NCI-H2171 (cell line): ENCODE results near the gene HEBP1.
A peak's percentile ranks its signal among the peaks of the same experiment; 100 is the strongest.
"Not testable (repeated sequence)": the region's sequence is repeated elsewhere in the genome, so short reads cannot be mapped to it uniquely, and the experiment has no call there.

Source experiments
- DNase-seq: peaks from one replicate; lab custom pipeline; 2025; lab: John Stamatoyannopoulos, UW

The HEBP1 gene

GRCh38 chr12:12999959-13000615 is at the start of gene HEBP1:
TSS of gene HEBP1 (minus strand) at chr12:13000265. CDS start at chr12:13000114, 151 bp downstream.
- DNase-seq, result peak; percentile 73

- DNase-seq, result no peak
Measured at GRCh38 chr12:13049816-13050215, 49.8 kb upstream of the HEBP1 start.

GRCh38 chr12:13046964-13047363 is 46.9 kb upstream of the HEBP1 start:
- no peak for DNase-seq

- DNase-seq, result no peak
Measured at GRCh38 chr12:13045816-13046215, 45.8 kb upstream of the HEBP1 start.

- no peak for DNase-seq
Measured at GRCh38 chr12:13044906-13045299, 44.8 kb upstream of the HEBP1 start.

- peak; percentile 57 for DNase-seq
Measured at GRCh38 chr12:13044002-13044905, 44.2 kb upstream of the HEBP1 start, which contains the start of gene FAM234B. TSS of gene FAM234B (plus strand) at chr12:13044381. CDS start at chr12:13044404, 23 bp downstream.

- DNase-seq, result no peak
Measured at GRCh38 chr12:13042666-13043230, 42.7 kb upstream of the HEBP1 start.

- no peak for DNase-seq
Measured at GRCh38 chr12:13041224-13041623, 41.2 kb upstream of the HEBP1 start.

GRCh38 chr12:13039328-13039956 is 39.4 kb upstream of the HEBP1 start:
- no peak for DNase-seq

GRCh38 chr12:13038491-13039161 is 38.6 kb upstream of the HEBP1 start:
- DNase-seq, result no peak

GRCh38 chr12:13036881-13037280 is 36.8 kb upstream of the HEBP1 start:
- DNase-seq, result no peak

GRCh38 chr12:13035335-13035734 is 35.3 kb upstream of the HEBP1 start:
- DNase-seq, result not testable (repeated sequence)

GRCh38 chr12:13033476-13033875 is 33.4 kb upstream of the HEBP1 start:
- no peak for DNase-seq

- no peak for DNase-seq
Measured at GRCh38 chr12:13032164-13032563, 32.1 kb upstream of the HEBP1 start.

- DNase-seq, result peak; percentile 5
Measured at GRCh38 chr12:13030541-13031291, 30.7 kb upstream of the HEBP1 start.

- no peak for DNase-seq
Measured at GRCh38 chr12:13028825-13029570, 28.9 kb upstream of the HEBP1 start.

- no peak for DNase-seq
Measured at GRCh38 chr12:13027508-13027907, 27.4 kb upstream of the HEBP1 start.

- DNase-seq, result no peak
Measured at GRCh38 chr12:13027032-13027431, 27.0 kb upstream of the HEBP1 start.

- DNase-seq, result no peak
Measured at GRCh38 chr12:13026286-13026685, 26.2 kb upstream of the HEBP1 start.

GRCh38 chr12:13024531-13024916 is 24.5 kb upstream of the HEBP1 start:
- no peak for DNase-seq
